CD8-positive, alpha-beta memory T cell (primary cell): ENCODE results near the gene MAPKAPK2. TPM values are rescaled to one million over a fixed set of nuclear protein-coding genes. Genes with fewer than 3 reads are reported as not detected.

ENCODE experiments used
- polyA plus RNA-seq: library from polyadenylated mRNA; unstranded; fragments of 300-500 nt; fragmentation: Illumina TruSeq; gene quantifications from one replicate; pipeline ENCODE4 v1.2.3, GENCODE V29; 2021
- total RNA-seq, 2 experiments: library from RNA; stranded (reverse); gene quantifications; one replicate each; pipeline ENCODE4 v1.2.3, GENCODE V29; 2021

Gene MAPKAPK2
- total and polyA plus RNA-seq, 3 experiments from 2014 or later, result 5.0 to 79.1 (median 78.4) TPM

Other genes starting within 250 kb of the MAPKAPK2 start
- 10 to 100 TPM; 17.1 to 18.4 TPM for gene IKBKE, start 214.4 kb upstream of the MAPKAPK2 start, total RNA-seq
- 46.6 TPM for gene IKBKE, start 214.4 kb upstream of the MAPKAPK2 start, polyA plus RNA-seq
- 100 to 1,000 TPM; 163 to 165 TPM for gene RASSF5, start 177.4 kb upstream of the MAPKAPK2 start, total RNA-seq
- gene RASSF5, start 177.4 kb upstream of the MAPKAPK2 start, polyA plus RNA-seq, result 329 TPM
- gene EIF2D, start 72.4 kb upstream of the MAPKAPK2 start, total RNA-seq, result 10 to 100 TPM; 82.7 to 88.7 TPM
- 35.3 TPM for gene EIF2D, start 72.4 kb upstream of the MAPKAPK2 start, polyA plus RNA-seq
- gene DYRK3, start 49.4 kb upstream of the MAPKAPK2 start, total RNA-seq, result 10 to 100 TPM; 11.0 to 11.7 TPM
- gene DYRK3, start 49.4 kb upstream of the MAPKAPK2 start, polyA plus RNA-seq, result not detected
- gene IL19, start 85.9 kb downstream of the MAPKAPK2 start, total RNA-seq, result not detected
- not detected for gene IL19, start 85.9 kb downstream of the MAPKAPK2 start, polyA plus RNA-seq
- gene IL10, start 87.6 kb downstream of the MAPKAPK2 start, total RNA-seq, result 1 to 10 TPM; 7.6 TPM
- gene IL10, start 87.6 kb downstream of the MAPKAPK2 start, polyA plus RNA-seq, result 0.33 TPM
- not detected for gene IL20, start 180.7 kb downstream of the MAPKAPK2 start, total RNA-seq
- not detected for gene IL20, start 180.7 kb downstream of the MAPKAPK2 start, polyA plus RNA-seq
- gene IL24, start 212.5 kb downstream of the MAPKAPK2 start, total RNA-seq, result 1 to 10 TPM; 2.0 to 2.9 TPM
- gene IL24, start 212.5 kb downstream of the MAPKAPK2 start, polyA plus RNA-seq, result 22.5 TPM
- gene FCMR, start 237.0 kb downstream of the MAPKAPK2 start, total RNA-seq, result 10 to 100 TPM; 75.1 to 75.6 TPM
- gene FCMR, start 237.0 kb downstream of the MAPKAPK2 start, polyA plus RNA-seq, result 574 TPM